ENCODE data around the gene FNDC10. TPM values are rescaled to one million over a fixed set of nuclear protein-coding genes. Genes with fewer than 3 reads are reported as not detected.

The FNDC10 gene
- total RNA-seq, 1 donor from 2014 or later, result 1.7 TPM

GRCh38 chr1:1628754-1629429 lies 29.0 kb upstream of the FNDC10 start:
- no peak for DNase-seq (ENCODE audit: low spot score)
- intact Hi-C loops (cut with DNase I), result no loop called here

- intact Hi-C loops (cut with DNase I), result no loop called here
- no peak for DNase-seq (ENCODE audit: low spot score)
These were observed 28.2 kb upstream of the FNDC10 start for GRCh38 chr1:1627829-1628753.

GRCh38 chr1:1627261-1627828 lies 27.4 kb upstream of the FNDC10 start:
- DNase-seq (ENCODE audit: low spot score), result no peak
- intact Hi-C loops (cut with DNase I), result no loop called here

- intact Hi-C loops (cut with DNase I), result no loop called here
- no peak for DNase-seq (ENCODE audit: low spot score)
These were observed 26.5 kb upstream of the FNDC10 start for GRCh38 chr1:1626207-1627141.

GRCh38 chr1:1625824-1626206 lies 25.9 kb upstream of the FNDC10 start:
- intact Hi-C loops (cut with DNase I), result no loop called here
- DNase-seq (ENCODE audit: low spot score), result no peak

GRCh38 chr1:1625404-1625775 lies 25.5 kb upstream of the FNDC10 start:
- DNase-seq (ENCODE audit: low spot score), result no peak
- intact Hi-C loops (cut with DNase I), result no loop called here

GRCh38 chr1:1624443-1625403 lies 24.8 kb upstream of the FNDC10 start:
- DNase-seq (ENCODE audit: low spot score), result peak; percentile 87
- intact Hi-C loops (cut with DNase I), result no loop called here

- intact Hi-C loops (cut with DNase I), result no loop called here
- peak; percentile 74 for DNase-seq (ENCODE audit: low spot score)
These were observed 23.9 kb upstream of the FNDC10 start for GRCh38 chr1:1623631-1624442.

- intact Hi-C loops (cut with DNase I), result no loop called here
- DNase-seq (ENCODE audit: low spot score), result no peak
These were observed 23.3 kb upstream of the FNDC10 start for GRCh38 chr1:1623181-1623630.

- no peak for DNase-seq (ENCODE audit: low spot score)
- intact Hi-C loops (cut with DNase I), result no loop called here
These were observed 22.8 kb upstream of the FNDC10 start for GRCh38 chr1:1622788-1623094.

GRCh38 chr1:1622010-1622787 lies 22.3 kb upstream of the FNDC10 start:
- DNase-seq (ENCODE audit: low spot score), result no peak
- intact Hi-C loops (cut with DNase I), result no loop called here

GRCh38 chr1:1621173-1622009 lies 21.5 kb upstream of the FNDC10 start:
- no peak for DNase-seq (ENCODE audit: low spot score)
- intact Hi-C loops (cut with DNase I), result no loop called here

GRCh38 chr1:1620433-1621139 lies 20.7 kb upstream of the FNDC10 start:
- intact Hi-C loops (cut with DNase I), result no loop called here
- DNase-seq (ENCODE audit: low spot score), result no peak

- DNase-seq (ENCODE audit: low spot score), result no peak
- intact Hi-C loops (cut with DNase I), result no loop called here
These were observed 20.0 kb upstream of the FNDC10 start for GRCh38 chr1:1619917-1620361.

GRCh38 chr1:1618396-1619068 lies 18.6 kb upstream of the FNDC10 start:
- intact Hi-C loops (cut with DNase I), result no loop called here
- peak; percentile 59 for DNase-seq (ENCODE audit: low spot score)

Measured in cardiac septum (tissue), 1 donor.